Ishikawa (cell line): Measurements from ENCODE around the gene CPEB2.

Experiments
- CEBPB ChIP-seq: IDR thresholded peaks from 2 replicates; pipeline ENCODE4 v1.6.1; 2012
- CREB1 ChIP-seq: IDR thresholded peaks from 2 replicates; pipeline ENCODE4 v1.6.1; 2012; ENCODE audit warnings: low read depth
- EGR1 ChIP-seq: IDR thresholded peaks from 2 replicates; pipeline ENCODE4 v1.6.1; 2012
- EP300 ChIP-seq: IDR thresholded peaks from 2 replicates; pipeline ENCODE4 v1.6.1; 2012; ENCODE audit warnings: borderline replicate concordance
- FOXM1 ChIP-seq: IDR thresholded peaks from 2 replicates; pipeline ENCODE4 v1.6.1; 2012; ENCODE audit warnings: low read depth, borderline replicate concordance
- MAX ChIP-seq: IDR thresholded peaks from 2 replicates; pipeline ENCODE4 v1.6.1; 2012
- NFIC ChIP-seq: IDR thresholded peaks from 2 replicates; pipeline ENCODE4 v1.6.1; 2012
- RAD21 ChIP-seq: IDR thresholded peaks from 2 replicates; pipeline ENCODE4 v1.6.1; 2012; ENCODE audit warnings: low read depth
- TAF1 ChIP-seq: IDR thresholded peaks from 2 replicates; pipeline ENCODE4 v1.6.1; 2012; ENCODE audit warnings: low read depth, mild to moderate bottlenecking
- TCF12 ChIP-seq: IDR thresholded peaks from 2 replicates; pipeline ENCODE4 v1.6.1; 2012; ENCODE audit warnings: low read depth
- TEAD4 ChIP-seq: IDR thresholded peaks from 2 replicates; pipeline ENCODE4 v1.6.1; 2012
- YY1 ChIP-seq: IDR thresholded peaks from 2 replicates; pipeline ENCODE4 v1.6.1; 2012; ENCODE audit warnings: low read depth
- ZBTB7A ChIP-seq: IDR thresholded peaks from 2 replicates; pipeline ENCODE4 v1.6.1; 2012; ENCODE audit warnings: low read depth
- TF ChIP-seq, protein P1 (sequence below): IDR thresholded peaks from 2 replicates; pipeline ENCODE4 v1.6.1; 2012; ENCODE audit warnings: low read depth, mild to moderate bottlenecking
- TF ChIP-seq, protein P2 (sequence below): IDR thresholded peaks from 2 replicates; pipeline ENCODE4 v1.6.1; 2012

The CPEB2 gene

DNA sequence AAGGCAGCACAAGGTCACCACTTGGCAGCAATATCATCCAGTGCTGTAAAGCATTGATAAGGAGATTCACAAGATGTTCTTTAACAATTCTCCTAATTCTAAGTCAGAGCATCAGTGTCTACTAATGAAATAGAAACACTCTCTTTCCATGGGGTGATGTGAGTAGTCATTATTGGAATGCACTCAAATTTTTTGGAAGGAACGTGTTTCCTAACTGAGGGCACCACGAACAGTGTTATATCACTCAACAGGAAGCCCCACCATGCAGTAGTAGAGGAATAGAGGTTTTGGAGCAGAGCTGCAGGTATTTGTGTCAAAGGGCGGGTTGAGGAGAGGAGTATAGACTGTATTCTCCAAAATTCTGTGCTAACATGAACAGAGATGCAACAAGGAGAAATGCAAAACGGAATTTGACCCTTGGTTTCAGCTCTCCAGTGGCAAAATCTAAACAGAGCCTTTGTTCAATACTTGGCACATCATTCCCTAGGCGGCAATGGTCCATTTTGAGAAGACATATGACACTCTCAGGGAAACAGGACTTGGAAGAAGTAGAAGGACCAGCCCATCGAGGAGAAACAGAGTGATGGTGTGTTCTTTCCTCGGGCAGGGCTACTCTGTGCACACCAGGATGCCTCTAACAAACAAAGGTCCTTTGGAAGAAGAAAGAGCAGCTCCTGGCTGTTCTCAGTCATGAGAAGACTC lies 98.9 kb downstream of the CPEB2 start:
- TF ChIP-seq EP300 = no peak
- TF ChIP-seq TEAD4 = no peak
- no peak for TF ChIP-seq YY1
- no peak for TF ChIP-seq MAX
- TF ChIP-seq CREB1 = no peak
- TF ChIP-seq, protein P1, sequence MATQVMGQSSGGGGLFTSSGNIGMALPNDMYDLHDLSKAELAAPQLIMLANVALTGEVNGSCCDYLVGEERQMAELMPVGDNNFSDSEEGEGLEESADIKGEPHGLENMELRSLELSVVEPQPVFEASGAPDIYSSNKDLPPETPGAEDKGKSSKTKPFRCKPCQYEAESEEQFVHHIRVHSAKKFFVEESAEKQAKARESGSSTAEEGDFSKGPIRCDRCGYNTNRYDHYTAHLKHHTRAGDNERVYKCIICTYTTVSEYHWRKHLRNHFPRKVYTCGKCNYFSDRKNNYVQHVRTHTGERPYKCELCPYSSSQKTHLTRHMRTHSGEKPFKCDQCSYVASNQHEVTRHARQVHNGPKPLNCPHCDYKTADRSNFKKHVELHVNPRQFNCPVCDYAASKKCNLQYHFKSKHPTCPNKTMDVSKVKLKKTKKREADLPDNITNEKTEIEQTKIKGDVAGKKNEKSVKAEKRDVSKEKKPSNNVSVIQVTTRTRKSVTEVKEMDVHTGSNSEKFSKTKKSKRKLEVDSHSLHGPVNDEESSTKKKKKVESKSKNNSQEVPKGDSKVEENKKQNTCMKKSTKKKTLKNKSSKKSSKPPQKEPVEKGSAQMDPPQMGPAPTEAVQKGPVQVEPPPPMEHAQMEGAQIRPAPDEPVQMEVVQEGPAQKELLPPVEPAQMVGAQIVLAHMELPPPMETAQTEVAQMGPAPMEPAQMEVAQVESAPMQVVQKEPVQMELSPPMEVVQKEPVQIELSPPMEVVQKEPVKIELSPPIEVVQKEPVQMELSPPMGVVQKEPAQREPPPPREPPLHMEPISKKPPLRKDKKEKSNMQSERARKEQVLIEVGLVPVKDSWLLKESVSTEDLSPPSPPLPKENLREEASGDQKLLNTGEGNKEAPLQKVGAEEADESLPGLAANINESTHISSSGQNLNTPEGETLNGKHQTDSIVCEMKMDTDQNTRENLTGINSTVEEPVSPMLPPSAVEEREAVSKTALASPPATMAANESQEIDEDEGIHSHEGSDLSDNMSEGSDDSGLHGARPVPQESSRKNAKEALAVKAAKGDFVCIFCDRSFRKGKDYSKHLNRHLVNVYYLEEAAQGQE = no peak
- no peak for TF ChIP-seq RAD21
- no peak for TF ChIP-seq TCF12
- no peak for TF ChIP-seq CEBPB
- no peak for TF ChIP-seq NFIC
- no peak for TF ChIP-seq EGR1
- TF ChIP-seq ZBTB7A = no peak
- TF ChIP-seq, protein P2, sequence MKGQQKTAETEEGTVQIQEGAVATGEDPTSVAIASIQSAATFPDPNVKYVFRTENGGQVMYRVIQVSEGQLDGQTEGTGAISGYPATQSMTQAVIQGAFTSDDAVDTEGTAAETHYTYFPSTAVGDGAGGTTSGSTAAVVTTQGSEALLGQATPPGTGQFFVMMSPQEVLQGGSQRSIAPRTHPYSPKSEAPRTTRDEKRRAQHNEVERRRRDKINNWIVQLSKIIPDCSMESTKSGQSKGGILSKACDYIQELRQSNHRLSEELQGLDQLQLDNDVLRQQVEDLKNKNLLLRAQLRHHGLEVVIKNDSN = no peak
- TF ChIP-seq TAF1 = no peak

- no peak for TF ChIP-seq TEAD4
- no peak for TF ChIP-seq TCF12
- TF ChIP-seq, protein P1 = no peak
- TF ChIP-seq YY1 = no peak
- no peak for TF ChIP-seq FOXM1
- TF ChIP-seq RAD21 = no peak
- no peak for TF ChIP-seq CEBPB
- no peak for TF ChIP-seq ZBTB7A
- TF ChIP-seq EGR1 = no peak
- TF ChIP-seq CREB1 = no peak
- TF ChIP-seq EP300 = no peak
These were observed 102.5 kb downstream of the CPEB2 start for GRCh38 chr4:15104825-15105224.

- TF ChIP-seq TEAD4 (no peak), EP300 (no peak), EGR1 (no peak), RAD21 (no peak), MAX (no peak), FOXM1 (no peak), CEBPB (no peak), YY1 (no peak), TAF1 (no peak), ZBTB7A (no peak), TCF12 (no peak), CREB1 (no peak), NFIC (no peak)
- TF ChIP-seq, protein P1 = no peak
- TF ChIP-seq, protein P2 = no peak
These were observed 104.1 kb downstream of the CPEB2 start for GRCh38 chr4:15106399-15106798.

DNA sequence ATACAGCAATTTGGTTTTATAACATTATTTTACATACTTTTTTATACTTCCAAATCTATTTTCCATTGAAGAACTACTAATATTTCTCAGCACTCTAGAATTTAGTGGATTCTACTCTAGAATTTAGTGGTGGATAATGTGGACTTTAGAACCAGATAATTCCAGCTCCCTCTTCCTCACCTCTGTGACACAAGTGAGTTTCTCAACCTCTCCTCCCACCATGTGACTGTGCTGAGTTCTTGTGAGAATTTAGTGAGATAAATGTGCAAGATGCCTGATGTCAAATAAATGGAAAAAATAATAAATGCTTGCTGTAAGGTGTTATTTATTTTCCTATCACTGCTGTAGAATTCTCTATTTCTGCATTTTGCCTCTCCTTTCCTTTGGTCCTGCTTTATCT lies 107.3 kb downstream of the CPEB2 start:
- TF ChIP-seq TAF1 = no peak
- TF ChIP-seq TCF12 = no peak
- TF ChIP-seq EGR1 = no peak
- no peak for TF ChIP-seq ZBTB7A
- TF ChIP-seq TEAD4 = no peak
- TF ChIP-seq EP300 = no peak
- TF ChIP-seq CEBPB = no peak
- no peak for TF ChIP-seq CREB1
- no peak for TF ChIP-seq RAD21
- no peak for TF ChIP-seq YY1
- no peak for TF ChIP-seq FOXM1
- TF ChIP-seq NFIC = no peak
- no peak for TF ChIP-seq MAX
- TF ChIP-seq, protein P2 = no peak
- TF ChIP-seq, protein P1 = no peak
